ENCODE measurements around the gene PTPRCAP. TPM values are rescaled to one million over a fixed set of nuclear protein-coding genes. Genes with fewer than 3 reads are reported as not detected.
A peak's percentile ranks its signal among the peaks of the same experiment; 100 is the strongest.

Gene PTPRCAP
- total and polyA plus RNA-seq, 2 experiments from 2014 or later, result 3.3 to 3.5 TPM

DNA sequence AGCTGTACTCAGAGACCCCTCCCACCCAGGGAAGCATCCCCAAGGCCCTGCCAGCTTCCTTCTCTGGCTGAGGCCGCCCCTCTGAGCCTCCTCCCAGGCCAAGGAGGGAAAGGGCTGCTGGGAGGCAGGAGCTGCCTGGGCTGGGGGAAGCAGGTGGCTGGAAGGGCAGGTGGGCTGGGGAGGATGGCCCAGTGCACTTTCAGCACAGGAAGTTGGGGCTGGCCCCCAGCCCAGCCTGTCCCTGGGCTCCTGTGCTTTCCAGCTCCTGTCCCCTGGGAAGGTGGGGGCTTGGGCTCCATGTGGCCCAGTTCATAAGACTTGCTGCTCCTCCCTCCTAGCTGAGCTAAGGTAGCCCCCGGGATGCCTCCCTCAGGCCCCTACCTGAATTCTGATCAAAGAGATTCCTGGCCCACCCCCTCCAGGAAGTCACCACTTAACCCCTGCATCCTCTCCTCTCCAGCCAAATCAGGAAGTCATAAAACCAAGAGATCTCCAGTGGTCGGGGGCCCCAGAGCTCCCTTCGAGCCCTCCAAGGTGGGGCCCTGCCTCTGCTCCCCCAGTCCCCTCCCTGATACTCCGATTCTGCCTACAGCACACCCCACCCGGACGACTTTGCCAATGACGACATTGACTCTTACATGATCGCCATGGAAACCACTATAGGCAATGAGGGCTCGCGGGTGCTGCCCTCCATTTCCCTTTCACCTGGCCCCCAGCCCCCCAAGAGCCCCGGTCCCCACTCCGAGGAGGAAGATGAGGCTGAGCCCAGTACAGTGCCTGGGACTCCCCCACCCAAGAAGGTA is 40.7 kb downstream of the PTPRCAP start:
- Histone ChIP-seq H4K20me1 (replicated peaks; ENCODE audit: insufficient read depth) (peaks cover 8% of the 10 kb centered on the region; the same call in 1 of the 2 replicates), H3K4me2 (peak overlapping the region; percentile 72), H3K79me2 (replicated peaks; ENCODE audit: insufficient read depth) (peaks cover 16% of the 10 kb centered on the region), H3K4me1 (ENCODE audit: insufficient read depth) (peaks cover 17% of the 10 kb centered on the region), H3F3A (replicated peaks; ENCODE audit: low read depth) (0 out of 2 replicates have a peak, but pooled peaks cover 4% of the 10 kb centered on the region), H3K4me3 (peak overlapping the region; percentile 41), H3K9me2 (ENCODE audit: insufficient read depth) (no peaks in the 10 kb centered on the region), H3K27ac (ENCODE audit: low read depth) (peak overlapping the region; percentile 63), H3K36me3 (ENCODE audit: insufficient read depth) (no peaks in the 10 kb centered on the region), H3K27me3 (ENCODE audit: insufficient read depth) (no peaks in the 10 kb centered on the region), H2AFZ (no peak overlapping the region)
- peak; percentile 58 for DNase-seq (ENCODE audit: low spot score)
- H3K4me1 Mint-ChIP-seq, result peaks cover 36% of the 10 kb centered on the region
- H3K36me3 Mint-ChIP-seq (ENCODE audit: low read depth), result peaks cover 47% of the 10 kb centered on the region
- ATAC-seq, result no peak
- peak overlapping the region; percentile 87 for H3K27ac Mint-ChIP-seq
- peaks cover 14% of the 10 kb centered on the region for H3K27me3 Mint-ChIP-seq (ENCODE audit: insufficient read depth, low read depth, poor library complexity)
- TF ChIP-seq, protein P1, sequence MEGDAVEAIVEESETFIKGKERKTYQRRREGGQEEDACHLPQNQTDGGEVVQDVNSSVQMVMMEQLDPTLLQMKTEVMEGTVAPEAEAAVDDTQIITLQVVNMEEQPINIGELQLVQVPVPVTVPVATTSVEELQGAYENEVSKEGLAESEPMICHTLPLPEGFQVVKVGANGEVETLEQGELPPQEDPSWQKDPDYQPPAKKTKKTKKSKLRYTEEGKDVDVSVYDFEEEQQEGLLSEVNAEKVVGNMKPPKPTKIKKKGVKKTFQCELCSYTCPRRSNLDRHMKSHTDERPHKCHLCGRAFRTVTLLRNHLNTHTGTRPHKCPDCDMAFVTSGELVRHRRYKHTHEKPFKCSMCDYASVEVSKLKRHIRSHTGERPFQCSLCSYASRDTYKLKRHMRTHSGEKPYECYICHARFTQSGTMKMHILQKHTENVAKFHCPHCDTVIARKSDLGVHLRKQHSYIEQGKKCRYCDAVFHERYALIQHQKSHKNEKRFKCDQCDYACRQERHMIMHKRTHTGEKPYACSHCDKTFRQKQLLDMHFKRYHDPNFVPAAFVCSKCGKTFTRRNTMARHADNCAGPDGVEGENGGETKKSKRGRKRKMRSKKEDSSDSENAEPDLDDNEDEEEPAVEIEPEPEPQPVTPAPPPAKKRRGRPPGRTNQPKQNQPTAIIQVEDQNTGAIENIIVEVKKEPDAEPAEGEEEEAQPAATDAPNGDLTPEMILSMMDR (conservative IDR thresholded peaks at IDR 0.05; ENCODE audit: low read depth in 2 of 2), result no peak
- TF ChIP-seq, protein P2, sequence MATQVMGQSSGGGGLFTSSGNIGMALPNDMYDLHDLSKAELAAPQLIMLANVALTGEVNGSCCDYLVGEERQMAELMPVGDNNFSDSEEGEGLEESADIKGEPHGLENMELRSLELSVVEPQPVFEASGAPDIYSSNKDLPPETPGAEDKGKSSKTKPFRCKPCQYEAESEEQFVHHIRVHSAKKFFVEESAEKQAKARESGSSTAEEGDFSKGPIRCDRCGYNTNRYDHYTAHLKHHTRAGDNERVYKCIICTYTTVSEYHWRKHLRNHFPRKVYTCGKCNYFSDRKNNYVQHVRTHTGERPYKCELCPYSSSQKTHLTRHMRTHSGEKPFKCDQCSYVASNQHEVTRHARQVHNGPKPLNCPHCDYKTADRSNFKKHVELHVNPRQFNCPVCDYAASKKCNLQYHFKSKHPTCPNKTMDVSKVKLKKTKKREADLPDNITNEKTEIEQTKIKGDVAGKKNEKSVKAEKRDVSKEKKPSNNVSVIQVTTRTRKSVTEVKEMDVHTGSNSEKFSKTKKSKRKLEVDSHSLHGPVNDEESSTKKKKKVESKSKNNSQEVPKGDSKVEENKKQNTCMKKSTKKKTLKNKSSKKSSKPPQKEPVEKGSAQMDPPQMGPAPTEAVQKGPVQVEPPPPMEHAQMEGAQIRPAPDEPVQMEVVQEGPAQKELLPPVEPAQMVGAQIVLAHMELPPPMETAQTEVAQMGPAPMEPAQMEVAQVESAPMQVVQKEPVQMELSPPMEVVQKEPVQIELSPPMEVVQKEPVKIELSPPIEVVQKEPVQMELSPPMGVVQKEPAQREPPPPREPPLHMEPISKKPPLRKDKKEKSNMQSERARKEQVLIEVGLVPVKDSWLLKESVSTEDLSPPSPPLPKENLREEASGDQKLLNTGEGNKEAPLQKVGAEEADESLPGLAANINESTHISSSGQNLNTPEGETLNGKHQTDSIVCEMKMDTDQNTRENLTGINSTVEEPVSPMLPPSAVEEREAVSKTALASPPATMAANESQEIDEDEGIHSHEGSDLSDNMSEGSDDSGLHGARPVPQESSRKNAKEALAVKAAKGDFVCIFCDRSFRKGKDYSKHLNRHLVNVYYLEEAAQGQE (IDR thresholded peaks at IDR 0.05; ENCODE audit: unreplicated experiment), result no peak
- TF ChIP-seq POLR2AphosphoS5 (IDR thresholded peaks at IDR 0.05; ENCODE audit: low read depth), result peak; percentile 40
- no peaks in the 10 kb centered on the region for H3K9me3 Mint-ChIP-seq
- peak overlapping the region; percentile 60; the same call in 2 of the 3 replicates for H3K4me3 Mint-ChIP-seq

DNA sequence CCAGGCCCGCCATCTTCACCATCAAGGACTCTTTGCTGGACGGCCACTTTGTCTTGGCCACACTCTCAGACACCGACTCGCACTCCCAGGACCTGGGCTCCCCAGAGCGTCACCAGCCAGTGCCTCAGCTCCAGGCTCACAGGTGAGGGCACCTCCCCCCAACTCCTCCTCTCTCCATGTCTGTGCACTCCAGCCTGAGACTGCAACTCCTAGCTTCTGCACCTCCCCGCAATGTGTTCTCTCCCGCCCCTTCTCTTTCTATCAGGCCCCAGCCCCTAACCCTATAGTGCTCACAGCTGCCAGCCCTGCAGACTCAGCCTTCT is 41.3 kb downstream of the PTPRCAP start:
- H3K27ac ChIP-seq (ENCODE audit: low read depth), result peak overlapping the region; percentile 63
- DNase-seq (ENCODE audit: low spot score) (no peak), ATAC-seq (no peak)
- H3K9me3 Mint-ChIP-seq, result no peaks in the 10 kb centered on the region
- peak overlapping the region; percentile 87 for H3K27ac Mint-ChIP-seq
- H2AFZ ChIP-seq, result no peak overlapping the region
- peaks cover 17% of the 10 kb centered on the region for H3K4me1 ChIP-seq (ENCODE audit: insufficient read depth)
- peak overlapping the region; percentile 43; the same call in 2 of the 3 replicates for H3K4me3 Mint-ChIP-seq
- H3K79me2 ChIP-seq (replicated peaks; ENCODE audit: insufficient read depth), result peaks cover 16% of the 10 kb centered on the region
- peaks cover 38% of the 10 kb centered on the region for H3K4me1 Mint-ChIP-seq
- H3K9me2 ChIP-seq (ENCODE audit: insufficient read depth), result no peaks in the 10 kb centered on the region
- 0 out of 2 replicates have a peak, but pooled peaks cover 6% of the 10 kb centered on the region for H3F3A ChIP-seq (replicated peaks; ENCODE audit: low read depth)
- H3K27me3 Mint-ChIP-seq (ENCODE audit: insufficient read depth, low read depth, poor library complexity), result peaks cover 16% of the 10 kb centered on the region
- no peaks in the 10 kb centered on the region for H3K27me3 ChIP-seq (ENCODE audit: insufficient read depth)
- H3K4me2 ChIP-seq, result peak overlapping the region; percentile 72
- peaks cover 8% of the 10 kb centered on the region; the same call in 1 of the 2 replicates for H4K20me1 ChIP-seq (replicated peaks; ENCODE audit: insufficient read depth)
- H3K36me3 ChIP-seq (ENCODE audit: insufficient read depth), result no peaks in the 10 kb centered on the region
- H3K36me3 Mint-ChIP-seq (ENCODE audit: low read depth), result peaks cover 47% of the 10 kb centered on the region
- peak overlapping the region; percentile 41; the same call in 1 of the 2 replicates for H3K4me3 ChIP-seq
- TF ChIP-seq, protein P1 (conservative IDR thresholded peaks at IDR 0.05; ENCODE audit: low read depth in 2 of 2), result no peak
- TF ChIP-seq, protein P3, sequence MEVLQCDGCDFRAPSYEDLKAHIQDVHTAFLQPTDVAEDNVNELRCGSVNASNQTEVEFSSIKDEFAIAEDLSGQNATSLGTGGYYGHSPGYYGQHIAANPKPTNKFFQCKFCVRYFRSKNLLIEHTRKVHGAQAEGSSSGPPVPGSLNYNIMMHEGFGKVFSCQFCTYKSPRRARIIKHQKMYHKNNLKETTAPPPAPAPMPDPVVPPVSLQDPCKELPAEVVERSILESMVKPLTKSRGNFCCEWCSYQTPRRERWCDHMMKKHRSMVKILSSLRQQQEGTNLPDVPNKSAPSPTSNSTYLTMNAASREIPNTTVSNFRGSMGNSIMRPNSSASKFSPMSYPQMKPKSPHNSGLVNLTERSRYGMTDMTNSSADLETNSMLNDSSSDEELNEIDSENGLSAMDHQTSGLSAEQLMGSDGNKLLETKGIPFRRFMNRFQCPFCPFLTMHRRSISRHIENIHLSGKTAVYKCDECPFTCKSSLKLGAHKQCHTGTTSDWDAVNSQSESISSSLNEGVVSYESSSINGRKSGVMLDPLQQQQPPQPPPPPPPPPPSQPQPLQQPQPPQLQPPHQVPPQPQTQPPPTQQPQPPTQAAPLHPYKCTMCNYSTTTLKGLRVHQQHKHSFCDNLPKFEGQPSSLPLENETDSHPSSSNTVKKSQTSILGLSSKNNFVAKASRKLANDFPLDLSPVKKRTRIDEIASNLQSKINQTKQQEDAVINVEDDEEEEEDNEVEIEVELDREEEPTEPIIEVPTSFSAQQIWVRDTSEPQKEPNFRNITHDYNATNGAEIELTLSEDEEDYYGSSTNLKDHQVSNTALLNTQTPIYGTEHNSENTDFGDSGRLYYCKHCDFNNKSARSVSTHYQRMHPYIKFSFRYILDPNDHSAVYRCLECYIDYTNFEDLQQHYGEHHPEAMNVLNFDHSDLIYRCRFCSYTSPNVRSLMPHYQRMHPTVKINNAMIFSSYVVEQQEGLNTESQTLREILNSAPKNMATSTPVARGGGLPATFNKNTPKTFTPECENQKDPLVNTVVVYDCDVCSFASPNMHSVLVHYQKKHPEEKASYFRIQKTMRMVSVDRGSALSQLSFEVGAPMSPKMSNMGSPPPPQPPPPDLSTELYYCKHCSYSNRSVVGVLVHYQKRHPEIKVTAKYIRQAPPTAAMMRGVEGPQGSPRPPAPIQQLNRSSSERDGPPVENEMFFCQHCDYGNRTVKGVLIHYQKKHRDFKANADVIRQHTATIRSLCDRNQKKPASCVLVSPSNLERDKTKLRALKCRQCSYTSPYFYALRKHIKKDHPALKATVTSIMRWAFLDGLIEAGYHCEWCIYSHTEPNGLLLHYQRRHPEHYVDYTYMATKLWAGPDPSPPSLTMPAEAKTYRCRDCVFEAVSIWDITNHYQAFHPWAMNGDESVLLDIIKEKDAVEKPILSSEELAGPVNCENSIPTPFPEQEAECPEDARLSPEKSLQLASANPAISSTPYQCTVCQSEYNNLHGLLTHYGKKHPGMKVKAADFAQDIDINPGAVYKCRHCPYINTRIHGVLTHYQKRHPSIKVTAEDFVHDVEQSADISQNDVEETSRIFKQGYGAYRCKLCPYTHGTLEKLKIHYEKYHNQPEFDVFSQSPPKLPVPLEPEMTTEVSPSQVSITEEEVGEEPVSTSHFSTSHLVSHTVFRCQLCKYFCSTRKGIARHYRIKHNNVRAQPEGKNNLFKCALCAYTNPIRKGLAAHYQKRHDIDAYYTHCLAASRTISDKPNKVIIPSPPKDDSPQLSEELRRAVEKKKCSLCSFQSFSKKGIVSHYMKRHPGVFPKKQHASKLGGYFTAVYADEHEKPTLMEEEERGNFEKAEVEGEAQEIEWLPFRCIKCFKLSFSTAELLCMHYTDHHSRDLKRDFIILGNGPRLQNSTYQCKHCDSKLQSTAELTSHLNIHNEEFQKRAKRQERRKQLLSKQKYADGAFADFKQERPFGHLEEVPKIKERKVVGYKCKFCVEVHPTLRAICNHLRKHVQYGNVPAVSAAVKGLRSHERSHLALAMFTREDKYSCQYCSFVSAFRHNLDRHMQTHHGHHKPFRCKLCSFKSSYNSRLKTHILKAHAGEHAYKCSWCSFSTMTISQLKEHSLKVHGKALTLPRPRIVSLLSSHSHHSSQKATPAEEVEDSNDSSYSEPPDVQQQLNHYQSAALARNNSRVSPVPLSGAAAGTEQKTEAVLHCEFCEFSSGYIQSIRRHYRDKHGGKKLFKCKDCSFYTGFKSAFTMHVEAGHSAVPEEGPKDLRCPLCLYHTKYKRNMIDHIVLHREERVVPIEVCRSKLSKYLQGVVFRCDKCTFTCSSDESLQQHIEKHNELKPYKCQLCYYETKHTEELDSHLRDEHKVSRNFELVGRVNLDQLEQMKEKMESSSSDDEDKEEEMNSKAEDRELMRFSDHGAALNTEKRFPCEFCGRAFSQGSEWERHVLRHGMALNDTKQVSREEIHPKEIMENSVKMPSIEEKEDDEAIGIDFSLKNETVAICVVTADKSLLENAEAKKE (CRISPR knock-in tag; IDR thresholded peaks at IDR 0.05), result no peak
- no peak for TF ChIP-seq ZNF114 (CRISPR knock-in tag; IDR thresholded peaks at IDR 0.05)
